ENCODE measurements around the gene TOMM70.
A peak's percentile ranks its signal among the peaks of the same experiment; 100 is the strongest.
"Not testable (repeated sequence)": the region's sequence is repeated elsewhere in the genome, so short reads cannot be mapped to it uniquely, and the experiment has no call there.

Gene TOMM70

DNA sequence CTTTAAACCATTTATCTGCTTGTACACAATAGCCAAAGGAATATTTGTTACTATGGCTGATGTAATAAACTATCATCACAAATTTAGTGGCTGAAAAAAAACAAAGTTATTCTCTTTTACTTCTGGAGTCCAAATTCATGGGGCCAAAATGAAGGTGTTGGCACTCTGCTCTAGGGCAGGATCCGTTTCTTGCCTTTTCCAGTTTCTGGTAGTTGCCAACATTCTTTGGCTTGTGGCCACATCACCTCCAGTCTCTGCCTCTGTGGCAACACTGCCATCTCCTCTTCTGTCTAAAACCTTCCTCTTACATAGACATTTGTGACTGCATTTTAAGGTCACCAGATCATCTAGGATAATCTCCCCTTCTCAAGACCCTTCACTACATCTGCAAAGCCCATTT, 39.0 kb downstream of the TOMM70 start:
- no peak for DNase-seq

GRCh38 chr3:100360757-100361496, 40.0 kb downstream of the TOMM70 start:
- DNase-seq = no peak

DNA sequence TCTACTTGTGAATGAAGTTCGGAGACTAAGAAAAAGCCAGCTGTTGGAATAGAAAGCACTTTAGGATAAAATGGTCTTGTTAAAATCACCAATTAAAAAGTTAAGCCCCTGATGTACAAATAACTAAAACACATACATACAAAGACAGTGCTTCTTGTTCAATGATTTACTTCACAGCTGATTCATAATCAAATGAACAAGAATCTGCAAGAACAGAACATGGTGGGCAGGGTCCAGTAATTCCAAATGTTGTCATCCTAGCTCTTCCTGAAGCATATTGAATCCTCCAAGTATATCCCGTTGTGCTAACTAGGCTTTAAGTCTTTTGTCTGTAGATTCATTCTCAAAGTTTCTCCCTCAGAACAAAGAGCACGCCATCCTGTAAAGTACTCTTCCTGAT, 41.9 kb downstream of the TOMM70 start:
- DNase-seq = no peak

- DNase-seq = no peak
Observed at GRCh38 chr3:100358413-100358812, 42.5 kb downstream of the TOMM70 start.

- no peak for DNase-seq
Observed at GRCh38 chr3:100354850-100355249, 46.0 kb downstream of the TOMM70 start.

- DNase-seq = no peak
Observed at GRCh38 chr3:100352296-100353231, 48.3 kb downstream of the TOMM70 start.

GRCh38 chr3:100351770-100352169, 49.1 kb downstream of the TOMM70 start:
- DNase-seq = not testable (repeated sequence)

DNA sequence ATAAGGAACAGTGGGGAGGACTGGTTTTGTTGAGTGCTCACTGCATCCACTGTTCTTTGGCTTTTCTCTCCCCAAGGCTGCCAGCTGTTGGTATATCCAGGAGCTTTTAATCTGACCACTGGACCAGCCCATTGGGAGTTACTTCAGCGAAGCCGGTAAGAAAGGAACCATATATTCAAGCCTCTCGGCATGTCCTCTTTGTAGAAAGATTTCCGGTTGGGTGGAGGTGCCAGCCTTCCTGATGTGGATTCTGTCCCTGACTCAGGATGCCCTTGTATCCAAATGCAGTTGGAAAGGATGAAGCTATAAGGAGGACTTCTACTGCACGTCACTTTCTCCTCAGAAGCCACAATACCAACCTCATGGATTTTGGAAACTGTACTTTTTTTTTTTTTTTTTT, 52.2 kb downstream of the TOMM70 start:
- DNase-seq = no peak

GRCh38 chr3:100340527-100340926, 60.4 kb downstream of the TOMM70 start:
- no peak for DNase-seq

DNA sequence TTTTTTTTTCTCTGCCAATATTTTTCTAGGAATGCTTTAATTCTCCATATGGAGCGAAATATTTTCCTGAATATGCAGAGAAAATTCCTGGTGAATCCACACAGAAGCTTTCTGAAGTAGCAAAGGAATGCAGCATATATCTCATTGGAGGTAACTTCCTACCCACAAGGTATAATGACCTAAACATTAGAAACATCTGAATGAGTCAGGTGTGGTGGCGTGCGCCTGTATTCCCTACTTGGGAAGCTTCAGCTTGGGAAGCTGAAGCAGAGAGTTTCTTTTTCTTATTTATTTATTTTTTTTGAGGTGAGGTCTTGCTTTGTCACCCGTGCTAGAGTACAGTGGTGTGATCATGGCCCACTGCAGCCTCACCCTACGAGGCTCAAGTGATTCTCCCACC, 61.1 kb downstream of the TOMM70 start:
- DNase-seq = no peak

DNA sequence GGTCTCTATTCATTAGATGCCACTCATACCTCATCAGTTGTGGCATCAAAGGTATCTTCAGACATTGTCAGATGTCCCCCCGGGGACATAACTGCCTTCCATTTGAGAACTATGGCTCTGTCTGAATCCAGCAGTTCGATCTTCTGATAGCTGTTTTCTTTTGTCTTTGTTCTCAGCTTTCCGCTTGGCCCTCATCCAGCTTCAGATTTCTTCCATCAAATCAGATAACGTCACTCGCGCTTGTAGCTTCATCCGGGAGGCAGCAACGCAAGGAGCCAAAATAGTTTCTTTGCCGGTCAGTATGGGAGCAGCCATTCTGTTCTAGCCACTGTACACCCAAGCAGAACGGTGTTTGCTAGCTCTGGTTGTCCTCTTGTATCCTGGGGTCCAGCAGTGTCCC, 62.0 kb downstream of the TOMM70 start:
- no peak for DNase-seq

DNA sequence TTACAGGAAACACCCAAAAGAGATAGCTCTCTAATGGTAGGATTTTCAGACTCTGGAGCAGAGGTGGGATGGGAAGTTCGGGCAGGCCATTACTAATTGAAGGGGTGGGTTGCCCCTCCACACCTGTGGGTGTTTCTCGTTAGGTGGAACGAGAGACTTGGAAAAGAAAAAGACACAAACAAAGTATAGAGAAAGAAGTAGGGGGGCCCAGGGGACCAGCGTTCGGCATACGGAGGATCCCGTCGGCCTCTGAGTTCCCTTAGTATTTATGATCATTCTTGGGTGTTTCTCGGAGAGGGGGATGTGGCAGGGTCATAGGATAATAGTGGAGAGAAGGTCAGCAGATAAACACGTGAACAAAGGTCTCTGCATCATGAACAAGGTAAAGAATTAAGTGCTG, 64.7 kb downstream of the TOMM70 start:
- DNase-seq = not testable (repeated sequence)

DNA sequence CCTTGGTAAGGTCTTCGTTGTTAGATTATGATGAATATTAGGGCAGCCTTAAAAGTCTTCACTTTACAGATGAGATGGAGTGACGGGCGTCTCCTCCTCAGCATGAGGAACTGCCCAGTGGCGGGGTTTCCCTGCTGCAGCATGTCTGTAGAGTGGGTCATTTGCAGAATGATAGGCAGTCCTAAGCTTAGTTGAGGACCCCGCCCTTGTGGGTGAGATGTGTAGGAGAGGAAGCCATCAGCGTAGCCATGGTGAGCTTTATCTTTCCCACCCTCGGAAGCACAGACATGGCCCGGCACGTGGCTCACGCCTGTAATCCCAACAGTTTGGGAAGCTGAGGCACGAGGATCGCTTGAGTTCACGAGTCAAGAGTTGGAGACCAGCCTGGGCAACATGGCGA, 65.5 kb downstream of the TOMM70 start:
- DNase-seq = peak; percentile 22 to 32

DNA sequence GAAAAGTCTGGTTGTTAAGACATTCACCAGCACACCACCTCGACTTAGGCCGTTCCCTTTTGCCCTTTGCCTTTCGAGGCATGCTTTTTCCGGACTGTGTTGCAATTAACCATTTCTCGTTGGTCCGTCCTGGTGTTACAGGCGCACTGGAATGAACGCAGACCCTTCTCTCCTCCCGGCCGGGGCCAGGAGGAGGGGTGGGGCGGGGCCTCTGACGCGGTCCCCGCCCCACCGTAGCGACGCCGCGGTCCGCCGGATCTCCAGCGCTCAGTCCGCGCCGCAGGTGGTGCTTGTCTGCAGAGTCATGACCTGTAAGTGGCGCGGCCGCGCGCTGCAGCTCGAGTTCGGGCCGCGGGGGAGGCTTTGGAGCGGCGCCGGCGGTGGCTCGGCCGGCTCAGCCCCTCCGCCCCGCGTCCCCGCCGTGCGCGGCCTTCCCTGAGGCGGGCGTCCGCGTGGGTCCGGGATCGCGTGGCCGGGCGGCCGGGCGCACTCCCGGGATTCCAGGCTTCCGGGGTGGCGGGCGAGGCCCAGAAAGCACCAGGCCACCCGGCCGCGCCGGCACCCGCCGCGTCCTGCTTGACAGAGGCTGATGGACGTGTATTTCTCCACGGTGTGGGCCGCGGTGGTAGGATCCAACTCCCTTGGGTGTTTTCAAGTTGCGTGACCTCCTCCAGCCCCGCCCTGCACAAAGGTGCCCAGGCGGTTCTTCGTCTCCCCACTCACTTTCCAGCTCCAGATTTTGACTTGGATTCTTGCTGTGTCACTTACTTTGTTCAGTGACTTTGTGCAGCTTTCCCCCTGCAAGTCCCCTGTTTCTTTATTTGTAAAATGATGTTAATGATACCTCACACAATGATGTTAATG, 66.2 kb downstream of the TOMM70 start, which contains the start of gene NIT2:
Gene NIT2 (plus strand): TSS at position 270 of the 864 bp plus-strand sequence. CDS start 35 bp downstream, at position 305.
- peak; percentile 82 to 85 for DNase-seq

- DNase-seq = no peak
Observed at GRCh38 chr3:100333970-100334487, 66.9 kb downstream of the TOMM70 start.

GRCh38 chr3:100333051-100333450, 67.8 kb downstream of the TOMM70 start:
- no peak for DNase-seq

GRCh38 chr3:100331660-100332059, 69.2 kb downstream of the TOMM70 start:
- no peak for DNase-seq

DNA sequence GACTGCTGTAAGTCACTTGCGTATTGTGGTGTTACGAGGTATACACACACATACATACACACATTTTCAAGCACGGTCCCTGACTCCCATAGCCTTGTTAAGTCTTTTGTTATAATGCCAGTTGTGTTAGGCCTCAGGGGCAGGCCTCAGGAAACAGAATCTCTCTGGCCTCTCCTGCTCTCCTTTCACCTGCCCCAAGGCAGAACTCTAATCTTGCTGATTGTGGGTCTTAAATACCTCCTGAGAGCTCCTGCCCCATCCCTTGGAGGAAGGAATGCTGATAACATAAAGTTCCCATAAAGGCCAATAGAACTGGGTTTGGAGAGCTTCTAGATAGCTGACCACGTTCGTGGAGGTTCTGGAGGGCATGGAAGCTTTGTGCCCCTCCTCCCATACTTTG, 70.2 kb downstream of the TOMM70 start:
- DNase-seq = no peak

- no peak for DNase-seq
Observed at GRCh38 chr3:100329800-100330489, 70.9 kb downstream of the TOMM70 start.

DNA sequence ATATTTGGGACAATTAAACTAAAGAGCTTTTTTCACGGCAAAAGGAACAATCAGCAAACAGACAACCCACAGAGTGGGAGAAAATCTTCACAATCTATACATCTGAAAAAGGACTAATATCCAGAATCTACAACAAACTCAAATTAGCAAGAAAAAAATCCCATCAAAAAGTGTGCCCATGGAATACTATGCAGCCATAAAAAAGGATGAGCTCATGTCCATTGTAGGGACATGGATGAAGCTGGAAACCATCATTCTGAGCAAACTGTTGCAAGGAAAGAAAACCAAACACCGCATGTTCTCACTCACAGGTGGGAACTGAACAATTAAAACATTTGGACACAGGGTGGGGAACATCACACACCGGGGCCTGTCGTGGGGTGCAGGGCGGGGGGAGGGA, 73.5 kb downstream of the TOMM70 start:
- not testable (repeated sequence) for DNase-seq

DNA sequence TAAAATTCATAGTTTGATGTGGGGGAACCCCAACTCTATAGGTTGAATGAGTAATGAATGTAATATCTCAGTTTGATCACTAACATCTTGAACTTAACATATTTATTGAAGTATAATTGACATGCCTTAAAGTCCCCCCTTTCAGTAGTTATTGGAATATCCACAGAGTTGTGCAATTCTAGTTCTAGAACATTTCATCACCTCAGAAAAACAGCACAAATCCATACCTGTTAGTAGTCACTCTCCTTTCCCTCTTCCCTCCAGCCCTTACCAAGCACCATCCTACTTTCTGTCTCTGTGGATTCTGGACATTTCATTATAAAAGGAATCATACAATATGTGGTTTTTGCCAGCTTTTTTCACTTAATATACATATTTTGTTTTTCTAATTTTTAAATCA, 75.1 kb downstream of the TOMM70 start:
- no peak for DNase-seq

DNA sequence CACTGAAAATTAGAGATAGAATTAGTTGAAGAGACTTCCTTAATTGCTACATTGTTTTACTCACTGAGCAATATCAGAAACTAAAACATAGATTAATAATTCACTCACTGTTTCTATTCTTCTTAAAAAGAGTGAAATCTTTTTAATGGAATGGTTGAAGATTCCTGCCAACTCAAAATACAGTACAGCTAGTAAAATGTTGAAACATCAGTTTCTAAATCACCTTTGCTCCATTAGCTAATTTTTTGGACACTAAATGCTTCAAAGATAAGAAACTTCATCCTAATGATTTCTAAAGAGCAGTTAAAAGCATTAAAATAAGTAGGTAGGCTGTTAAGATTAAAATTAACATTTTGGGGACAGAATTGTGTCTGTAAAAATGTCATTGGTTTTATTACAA, 76.8 kb downstream of the TOMM70 start:
- no peak for DNase-seq
